ENCODE results near the gene SYT6. TPM values are rescaled to one million over a fixed set of nuclear protein-coding genes. Genes with fewer than 3 reads are reported as not detected.

SYT6 gene
- total RNA-seq, 2 experiments from 2014 or later: not detected

GRCh38 chr1:114169509-114169908 is 15.8 kb upstream of the SYT6 start:
- intact Hi-C loops (cut with micrococcal nuclease; ENCODE audit: unreplicated experiment): no loop called here
- ChIA-PET POLR2A (interaction anchor here (0.5 kb wide), 1 partner anchor 640 kb away, joined by 3 read pairs; no protein-coding TSS in a partner anchor), CTCF (ENCODE audit: unreplicated experiment) (no interaction called here)
- no peak for DNase-seq (ENCODE audit: low spot score)
- H2AFZ ChIP-seq (ENCODE audit: low read length): no peak overlapping the region
- no peaks in the 10 kb centered on the region for H3K4me1 ChIP-seq (ENCODE audit: insufficient read depth, low read length, poor library complexity, severe bottlenecking)
- H3K27ac ChIP-seq (ENCODE audit: low read depth, low read length, poor library complexity, severe bottlenecking): no peak overlapping the region
- H3K4me2 ChIP-seq (ENCODE audit: low read length): no peak overlapping the region
- H4K20me1 ChIP-seq (ENCODE audit: insufficient read depth, low read length): no peaks in the 10 kb centered on the region
- no peaks in the 10 kb centered on the region for H3K36me3 ChIP-seq (ENCODE audit: insufficient read depth, low read length)
- BruUV-seq (replicated peaks): no TSS peak
- no peaks in the 10 kb centered on the region for H3K9me2 ChIP-seq (ENCODE audit: insufficient read depth, low read length)
- no peaks in the 10 kb centered on the region for H3K79me2 ChIP-seq (ENCODE audit: insufficient read depth, low read depth, low read length)
- H3K9me3 ChIP-seq (ENCODE audit: low read length): no peaks in the 10 kb centered on the region
- TF ChIP-seq CTCF (conservative IDR thresholded peaks at IDR 0.05; ENCODE audit: low read length): no peak
- TF ChIP-seq EZH2phosphoT487 (IDR thresholded peaks at IDR 0.05; ENCODE audit: borderline replicate concordance, low read depth, low read length): no peak
- H3K4me3 ChIP-seq (ENCODE audit: low read depth, low read length, poor library complexity, severe bottlenecking): no peak overlapping the region

GRCh38 chr1:114167226-114167625 is 13.6 kb upstream of the SYT6 start:
- H4K20me1 ChIP-seq (ENCODE audit: insufficient read depth, low read length): no peaks in the 10 kb centered on the region
- no peak overlapping the region for H3K4me2 ChIP-seq (ENCODE audit: low read length)
- POLR2A ChIA-PET: no interaction called here
- H3K27ac ChIP-seq (ENCODE audit: low read depth, low read length, poor library complexity, severe bottlenecking): no peak overlapping the region
- intact Hi-C loops (cut with micrococcal nuclease; ENCODE audit: unreplicated experiment): no loop called here
- CTCF ChIA-PET (ENCODE audit: unreplicated experiment): interaction anchor here (0.5 kb wide), 1 partner anchor 1566 kb away, joined by 3 read pairs; no protein-coding TSS in a partner anchor
- H3K4me1 ChIP-seq (ENCODE audit: insufficient read depth, low read length, poor library complexity, severe bottlenecking): no peaks in the 10 kb centered on the region
- no peak overlapping the region for H2AFZ ChIP-seq (ENCODE audit: low read length)
- DNase-seq (ENCODE audit: low spot score): no peak
- no peaks in the 10 kb centered on the region for H3K9me2 ChIP-seq (ENCODE audit: insufficient read depth, low read length)
- no peak overlapping the region for H3K4me3 ChIP-seq (ENCODE audit: low read depth, low read length, poor library complexity, severe bottlenecking)
- no peaks in the 10 kb centered on the region for H3K9me3 ChIP-seq (ENCODE audit: low read length)
- H3K79me2 ChIP-seq (ENCODE audit: insufficient read depth, low read depth, low read length): no peaks in the 10 kb centered on the region
- TF ChIP-seq EZH2phosphoT487 (IDR thresholded peaks at IDR 0.05; ENCODE audit: borderline replicate concordance, low read depth, low read length) (no peak), CTCF (conservative IDR thresholded peaks at IDR 0.05; ENCODE audit: low read length) (no peak)
- BruUV-seq (replicated peaks): no TSS peak
- no peaks in the 10 kb centered on the region for H3K36me3 ChIP-seq (ENCODE audit: insufficient read depth, low read length)

GRCh38 chr1:114164840-114165543 is 11.3 kb upstream of the SYT6 start:
- ChIA-PET CTCF (ENCODE audit: unreplicated experiment) (no interaction called here), POLR2A (no interaction called here)
- no peaks in the 10 kb centered on the region for H3K4me1 ChIP-seq (ENCODE audit: insufficient read depth, low read length, poor library complexity, severe bottlenecking)
- H3K36me3 ChIP-seq (ENCODE audit: insufficient read depth, low read length): no peaks in the 10 kb centered on the region
- no peak overlapping the region for H2AFZ ChIP-seq (ENCODE audit: low read length)
- H4K20me1 ChIP-seq (ENCODE audit: insufficient read depth, low read length): no peaks in the 10 kb centered on the region
- no TSS peak for BruUV-seq (replicated peaks)
- H3K9me2 ChIP-seq (ENCODE audit: insufficient read depth, low read length): no peaks in the 10 kb centered on the region
- TF ChIP-seq EZH2phosphoT487 (IDR thresholded peaks at IDR 0.05; ENCODE audit: borderline replicate concordance, low read depth, low read length): no peak
- no peak for TF ChIP-seq CTCF (conservative IDR thresholded peaks at IDR 0.05; ENCODE audit: low read length)
- no peaks in the 10 kb centered on the region for H3K79me2 ChIP-seq (ENCODE audit: insufficient read depth, low read depth, low read length)
- H3K4me2 ChIP-seq (ENCODE audit: low read length): no peak overlapping the region
- no peak overlapping the region for H3K27ac ChIP-seq (ENCODE audit: low read depth, low read length, poor library complexity, severe bottlenecking)
- no peak overlapping the region for H3K4me3 ChIP-seq (ENCODE audit: low read depth, low read length, poor library complexity, severe bottlenecking)
- H3K9me3 ChIP-seq (ENCODE audit: low read length): no peaks in the 10 kb centered on the region
- DNase-seq (ENCODE audit: low spot score): no peak
- intact Hi-C loops (cut with micrococcal nuclease; ENCODE audit: unreplicated experiment): no loop called here

Measured in OCI-LY7 (cell line).